Measurements from ENCODE around the gene CWC25. TPM values are rescaled to one million over a fixed set of nuclear protein-coding genes. Genes with fewer than 3 reads are reported as not detected.

Gene CWC25
- total RNA-seq, 1 donor from 2014 or later, result 13.9 TPM

- no peak for DNase-seq (ENCODE audit: low read depth)
- no peaks in the 10 kb centered on the region for H3K27me3 ChIP-seq (ENCODE audit: control insufficient read depth, insufficient read depth, low read length)
- H3K36me3 ChIP-seq (ENCODE audit: control insufficient read depth, insufficient read depth, low read length), result peaks cover 6% of the 10 kb centered on the region
- H3K4me3 ChIP-seq (ENCODE audit: low read depth, low read length), result no peak overlapping the region
- no peak for TF ChIP-seq CTCF (IDR thresholded peaks at IDR 0.05; ENCODE audit: insufficient read depth, low read length, poor library complexity, severe bottlenecking)
These were observed 62.9 kb downstream of the CWC25 start for GRCh38 chr17:38762231-38762630.

- no peak overlapping the region for H3K4me3 ChIP-seq (ENCODE audit: low read depth, low read length)
- peak; percentile 45 for TF ChIP-seq CTCF (IDR thresholded peaks at IDR 0.05; ENCODE audit: insufficient read depth, low read length, poor library complexity, severe bottlenecking)
- H3K36me3 ChIP-seq (ENCODE audit: control insufficient read depth, insufficient read depth, low read length), result peaks cover 3% of the 10 kb centered on the region
- H3K27me3 ChIP-seq (ENCODE audit: control insufficient read depth, insufficient read depth, low read length), result no peaks in the 10 kb centered on the region
- no peak for DNase-seq (ENCODE audit: low read depth)
These were observed 63.5 kb downstream of the CWC25 start for GRCh38 chr17:38761612-38762011.

- no peak for TF ChIP-seq CTCF (IDR thresholded peaks at IDR 0.05; ENCODE audit: insufficient read depth, low read length, poor library complexity, severe bottlenecking)
- Histone ChIP-seq H3K4me3 (ENCODE audit: low read depth, low read length) (peak overlapping the region; percentile 89), H3K27me3 (ENCODE audit: control insufficient read depth, insufficient read depth, low read length) (no peaks in the 10 kb centered on the region), H3K36me3 (ENCODE audit: control insufficient read depth, insufficient read depth, low read length) (peaks cover 1% of the 10 kb centered on the region)
- DNase-seq (ENCODE audit: low read depth), result no peak
These were observed 72.0 kb downstream of the CWC25 start for GRCh38 chr17:38753071-38753506.

- no peak for TF ChIP-seq CTCF (IDR thresholded peaks at IDR 0.05; ENCODE audit: insufficient read depth, low read length, poor library complexity, severe bottlenecking)
- H3K4me3 ChIP-seq (ENCODE audit: low read depth, low read length), result peak within 1 kb of the TSS; percentile 89
- H3K36me3 ChIP-seq (ENCODE audit: control insufficient read depth, insufficient read depth, low read length), result peaks cover 1% of the 10 kb centered on the region
- no peaks in the 10 kb centered on the region for H3K27me3 ChIP-seq (ENCODE audit: control insufficient read depth, insufficient read depth, low read length)
- DNase-seq (ENCODE audit: low read depth), result peak; percentile 97
These were observed 72.6 kb downstream of the CWC25 start, which contains the start of gene PSMB3 for GRCh38 chr17:38752308-38753070. TSS of gene PSMB3 (plus strand) at chr17:38752741. CDS start at chr17:38752827, 86 bp downstream.

GRCh38 chr17:38751808-38752307, 73.3 kb downstream of the CWC25 start:
- peaks cover 1% of the 10 kb centered on the region for H3K36me3 ChIP-seq (ENCODE audit: control insufficient read depth, insufficient read depth, low read length)
- peak overlapping the region; percentile 89 for H3K4me3 ChIP-seq (ENCODE audit: low read depth, low read length)
- DNase-seq (ENCODE audit: low read depth), result peak; percentile 48
- no peak for TF ChIP-seq CTCF (IDR thresholded peaks at IDR 0.05; ENCODE audit: insufficient read depth, low read length, poor library complexity, severe bottlenecking)
- no peaks in the 10 kb centered on the region for H3K27me3 ChIP-seq (ENCODE audit: control insufficient read depth, insufficient read depth, low read length)
